Parathyroid adenoma (tissue), 2 donors: ENCODE results near the gene DOK6.

ENCODE experiments used
- H2AFZ ChIP-seq: fragments of 300-600 bp; sonication (generic); one replicate; pipeline ENCODE4 v1.7.0; 2017; ENCODE audit warnings: antibody characterized with exemption, mild to moderate bottlenecking
- H3K27ac ChIP-seq: fragments of 300-600 bp; sonication (generic); one replicate; pipeline ENCODE4 v1.7.0; 2017
- H3K27me3 ChIP-seq: fragments of 300-600 bp; sonication (generic); one replicate; pipeline ENCODE4 v1.7.0; 2017; ENCODE audit warnings: low read length; ENCODE audit not compliant: control insufficient read depth, insufficient read depth
- H3K36me3 ChIP-seq: fragments of 300-600 bp; sonication (generic); one replicate; pipeline ENCODE4 v1.7.0; 2017; ENCODE audit warnings: low read length; ENCODE audit not compliant: control insufficient read depth, insufficient read depth
- H3K4me1 ChIP-seq: fragments of 300-600 bp; sonication (generic); one replicate; pipeline ENCODE4 v1.7.0; 2017; ENCODE audit warnings: control low read depth
- H3K4me2 ChIP-seq: fragments of 300-600 bp; sonication (generic); one replicate; pipeline ENCODE4 v1.7.0; 2017; ENCODE audit warnings: low read length
- H3K4me3 ChIP-seq: fragments of 300-600 bp; sonication (generic); one replicate; pipeline ENCODE4 v1.7.0; 2017; ENCODE audit warnings: low read depth, low read length
- H3K79me2 ChIP-seq: fragments of 300-600 bp; sonication (generic); one replicate; pipeline ENCODE4 v1.7.0; 2017; ENCODE audit warnings: control low read depth
- H3K9ac ChIP-seq: fragments of 300-600 bp; sonication (generic); one replicate; pipeline ENCODE4 v1.7.0; 2017; ENCODE audit warnings: mild to moderate bottlenecking
- H3K9me3 ChIP-seq: fragments of 300-600 bp; sonication (generic); one replicate; pipeline ENCODE4 v1.7.0; 2017; ENCODE audit warnings: low read length; ENCODE audit not compliant: control insufficient read depth
- TF ChIP-seq, protein P1 (sequence below): fragments of 300-600 bp; sonication (generic); IDR thresholded peaks from one replicate; pipeline ENCODE4 v1.7.0; 2017; ENCODE audit warnings: antibody characterized with exemption, mild to moderate bottlenecking
- donor health status: primary hyperparathyroidism.

Gene DOK6

DNA sequence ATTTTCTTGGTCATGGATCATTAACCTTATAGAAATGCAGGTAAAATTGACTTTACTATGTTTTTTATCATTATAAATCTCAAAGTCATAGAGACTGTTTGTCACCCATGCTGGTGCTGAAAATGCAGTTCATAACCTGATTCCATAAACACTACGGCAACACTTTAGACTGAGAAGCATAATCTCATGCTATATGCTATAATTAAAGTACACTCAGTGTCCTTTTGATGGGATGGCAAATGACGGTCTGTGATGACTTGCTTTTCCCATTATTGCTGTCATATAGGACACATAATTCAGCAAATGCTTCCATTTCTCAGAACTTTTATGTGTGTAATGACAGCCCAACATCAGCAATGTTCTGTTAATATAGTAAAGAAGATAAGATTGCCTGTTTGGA lies 384.1 kb downstream of the DOK6 start:
- Histone ChIP-seq H3K27ac (no peak overlapping the region), H3K9me3 (no peaks in the 10 kb centered on the region), H3K4me3 (no peak overlapping the region), H3K4me2 (no peak overlapping the region), H3K79me2 (no peaks in the 10 kb centered on the region), H3K9ac (no peak overlapping the region), H2AFZ (no peak overlapping the region), H3K36me3 (no peaks in the 10 kb centered on the region), H3K4me1 (no peaks in the 10 kb centered on the region), H3K27me3 (no peaks in the 10 kb centered on the region)
- TF ChIP-seq, protein P1, sequence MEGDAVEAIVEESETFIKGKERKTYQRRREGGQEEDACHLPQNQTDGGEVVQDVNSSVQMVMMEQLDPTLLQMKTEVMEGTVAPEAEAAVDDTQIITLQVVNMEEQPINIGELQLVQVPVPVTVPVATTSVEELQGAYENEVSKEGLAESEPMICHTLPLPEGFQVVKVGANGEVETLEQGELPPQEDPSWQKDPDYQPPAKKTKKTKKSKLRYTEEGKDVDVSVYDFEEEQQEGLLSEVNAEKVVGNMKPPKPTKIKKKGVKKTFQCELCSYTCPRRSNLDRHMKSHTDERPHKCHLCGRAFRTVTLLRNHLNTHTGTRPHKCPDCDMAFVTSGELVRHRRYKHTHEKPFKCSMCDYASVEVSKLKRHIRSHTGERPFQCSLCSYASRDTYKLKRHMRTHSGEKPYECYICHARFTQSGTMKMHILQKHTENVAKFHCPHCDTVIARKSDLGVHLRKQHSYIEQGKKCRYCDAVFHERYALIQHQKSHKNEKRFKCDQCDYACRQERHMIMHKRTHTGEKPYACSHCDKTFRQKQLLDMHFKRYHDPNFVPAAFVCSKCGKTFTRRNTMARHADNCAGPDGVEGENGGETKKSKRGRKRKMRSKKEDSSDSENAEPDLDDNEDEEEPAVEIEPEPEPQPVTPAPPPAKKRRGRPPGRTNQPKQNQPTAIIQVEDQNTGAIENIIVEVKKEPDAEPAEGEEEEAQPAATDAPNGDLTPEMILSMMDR: no peak

DNA sequence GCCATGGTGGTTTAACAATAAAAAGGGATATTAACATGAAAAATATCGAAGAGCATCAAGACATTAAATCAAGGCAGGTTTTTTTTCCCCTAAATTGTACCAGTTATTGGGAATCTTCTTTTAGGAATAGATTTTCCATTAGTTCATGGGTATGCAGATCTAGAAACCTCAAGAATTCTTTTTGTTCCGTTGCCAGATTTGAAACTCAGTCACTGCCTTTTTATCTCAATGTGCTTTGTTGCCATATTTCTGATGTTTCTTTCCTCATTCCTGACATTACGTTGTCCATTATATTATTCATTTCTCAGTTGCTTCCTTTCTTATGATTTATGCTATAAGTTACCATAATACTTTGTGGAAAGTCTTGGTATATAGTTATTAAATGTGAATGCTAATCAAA lies 384.8 kb downstream of the DOK6 start:
- H3K9ac ChIP-seq: no peak overlapping the region
- H3K79me2 ChIP-seq: no peaks in the 10 kb centered on the region
- no peak overlapping the region for H2AFZ ChIP-seq
- no peaks in the 10 kb centered on the region for H3K27me3 ChIP-seq
- no peak overlapping the region for H3K4me2 ChIP-seq
- TF ChIP-seq, protein P1: no peak
- H3K4me1 ChIP-seq: no peaks in the 10 kb centered on the region
- H3K4me3 ChIP-seq: no peak overlapping the region
- H3K9me3 ChIP-seq: no peaks in the 10 kb centered on the region
- no peak overlapping the region for H3K27ac ChIP-seq
- no peaks in the 10 kb centered on the region for H3K36me3 ChIP-seq

DNA sequence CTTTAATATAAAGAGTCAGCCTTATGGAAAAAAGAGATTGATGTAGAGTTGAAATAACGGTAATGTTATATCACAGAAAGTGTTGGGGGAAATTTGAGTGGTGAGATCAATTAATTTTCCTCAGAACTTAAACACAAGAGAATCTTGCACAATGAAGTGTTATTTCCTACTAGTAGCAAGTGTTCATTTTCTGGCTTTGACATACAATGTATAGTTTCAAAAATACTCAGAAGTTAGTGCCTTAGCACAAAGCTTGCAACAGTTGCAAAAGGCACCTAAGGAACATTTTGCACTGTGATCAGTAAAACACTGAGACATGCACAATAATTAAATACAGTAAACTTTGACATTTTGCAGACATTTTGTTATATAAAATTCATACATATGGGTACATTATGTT lies 385.7 kb downstream of the DOK6 start:
- H3K27me3 ChIP-seq: no peaks in the 10 kb centered on the region

DNA sequence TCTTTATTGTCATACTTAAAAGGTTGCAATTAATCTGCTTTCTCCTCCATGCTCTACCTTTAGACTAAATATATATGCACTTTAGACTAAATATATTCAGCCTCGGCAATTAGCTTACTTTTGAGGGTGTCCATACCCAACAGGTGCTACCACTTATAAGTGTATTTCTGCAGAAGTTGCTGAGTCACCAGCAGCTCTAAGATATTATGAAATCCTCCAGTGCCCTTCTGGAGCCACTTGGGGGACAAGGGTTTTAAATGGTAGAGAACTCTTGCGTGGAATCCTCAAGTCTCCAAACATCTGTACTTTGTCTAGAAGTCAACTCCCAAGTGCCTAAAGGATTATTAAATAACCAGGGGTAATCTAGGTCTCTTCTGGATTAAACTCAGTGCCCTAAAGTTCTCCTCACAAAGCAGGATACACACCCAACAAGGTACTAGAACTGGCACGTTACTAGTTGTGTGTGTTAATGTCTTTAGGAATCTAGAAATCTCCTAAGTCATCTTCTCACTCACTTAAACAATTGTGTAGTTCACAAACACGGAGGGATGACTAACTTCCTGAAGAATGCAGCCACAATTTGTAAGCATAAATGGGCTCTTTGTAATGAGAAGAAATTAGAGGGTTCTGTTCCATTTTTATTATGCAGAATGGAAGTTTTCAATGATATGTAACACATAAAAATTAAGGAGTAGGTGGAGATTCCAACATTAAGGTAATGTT lies 387.3 kb downstream of the DOK6 start:
- no peaks in the 10 kb centered on the region for H3K4me1 ChIP-seq
- no peak overlapping the region for H3K27ac ChIP-seq
- no peaks in the 10 kb centered on the region for H3K27me3 ChIP-seq
- H3K9me3 ChIP-seq: no peaks in the 10 kb centered on the region
- no peaks in the 10 kb centered on the region for H3K79me2 ChIP-seq
- TF ChIP-seq, protein P1: no peak
- H3K4me2 ChIP-seq: no peak overlapping the region
- H2AFZ ChIP-seq: no peak overlapping the region
- H3K9ac ChIP-seq: no peak overlapping the region
- no peak overlapping the region for H3K4me3 ChIP-seq
- no peaks in the 10 kb centered on the region for H3K36me3 ChIP-seq

More for the DNA sequence above, 385.7 kb downstream of the DOK6 start:
- Histone ChIP-seq H3K79me2 (no peaks in the 10 kb centered on the region), H3K27ac (no peak overlapping the region), H3K4me2 (no peak overlapping the region), H3K9me3 (no peaks in the 10 kb centered on the region), H3K9ac (no peak overlapping the region), H3K4me3 (no peak overlapping the region), H3K4me1 (no peaks in the 10 kb centered on the region), H3K36me3 (no peaks in the 10 kb centered on the region), H2AFZ (no peak overlapping the region)
- TF ChIP-seq, protein P1: no peak

DNA sequence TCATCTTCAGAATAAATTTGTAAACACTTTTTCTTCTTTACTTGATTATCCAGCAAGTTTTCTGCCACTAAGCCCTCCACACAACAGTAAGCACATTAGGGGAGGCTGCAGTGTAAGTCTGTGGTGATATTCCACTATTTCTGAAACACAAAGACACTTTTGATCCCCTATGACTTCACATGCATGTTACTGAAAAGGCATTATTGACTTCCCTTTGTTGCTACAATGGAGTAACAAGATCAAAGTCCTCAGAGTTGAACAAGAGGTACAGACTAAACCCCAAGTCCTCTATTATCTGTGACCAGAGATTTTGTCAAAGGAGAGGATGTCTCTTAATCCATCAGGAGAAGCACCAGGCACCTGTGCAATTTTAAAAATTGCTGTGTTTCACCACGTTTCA lies 389.1 kb downstream of the DOK6 start:
- no peak overlapping the region for H3K27ac ChIP-seq
- no peaks in the 10 kb centered on the region for H3K9me3 ChIP-seq
- H3K4me1 ChIP-seq: no peaks in the 10 kb centered on the region
- no peak overlapping the region for H2AFZ ChIP-seq
- H3K27me3 ChIP-seq: no peaks in the 10 kb centered on the region
- no peaks in the 10 kb centered on the region for H3K36me3 ChIP-seq
- H3K4me3 ChIP-seq: no peak overlapping the region
- H3K79me2 ChIP-seq: no peaks in the 10 kb centered on the region
- no peak overlapping the region for H3K9ac ChIP-seq
- TF ChIP-seq, protein P1: no peak
- H3K4me2 ChIP-seq: no peak overlapping the region
